DMS114 treated with DMSO at 0.1 percent for 48 hours (cell line): ENCODE data around the gene RGL2.

Experiments used
- DNase-seq: peaks from one replicate; lab custom pipeline; 2025; ENCODE audit not compliant: unreplicated experiment; lab: John Stamatoyannopoulos, UW

Gene RGL2

GRCh38 chr6:33317419-33317668 lies 18.6 kb upstream of the RGL2 start:
- DNase-seq = no peak

GRCh38 chr6:33316603-33317418 lies 18.1 kb upstream of the RGL2 start:
- DNase-seq = no peak

DNA sequence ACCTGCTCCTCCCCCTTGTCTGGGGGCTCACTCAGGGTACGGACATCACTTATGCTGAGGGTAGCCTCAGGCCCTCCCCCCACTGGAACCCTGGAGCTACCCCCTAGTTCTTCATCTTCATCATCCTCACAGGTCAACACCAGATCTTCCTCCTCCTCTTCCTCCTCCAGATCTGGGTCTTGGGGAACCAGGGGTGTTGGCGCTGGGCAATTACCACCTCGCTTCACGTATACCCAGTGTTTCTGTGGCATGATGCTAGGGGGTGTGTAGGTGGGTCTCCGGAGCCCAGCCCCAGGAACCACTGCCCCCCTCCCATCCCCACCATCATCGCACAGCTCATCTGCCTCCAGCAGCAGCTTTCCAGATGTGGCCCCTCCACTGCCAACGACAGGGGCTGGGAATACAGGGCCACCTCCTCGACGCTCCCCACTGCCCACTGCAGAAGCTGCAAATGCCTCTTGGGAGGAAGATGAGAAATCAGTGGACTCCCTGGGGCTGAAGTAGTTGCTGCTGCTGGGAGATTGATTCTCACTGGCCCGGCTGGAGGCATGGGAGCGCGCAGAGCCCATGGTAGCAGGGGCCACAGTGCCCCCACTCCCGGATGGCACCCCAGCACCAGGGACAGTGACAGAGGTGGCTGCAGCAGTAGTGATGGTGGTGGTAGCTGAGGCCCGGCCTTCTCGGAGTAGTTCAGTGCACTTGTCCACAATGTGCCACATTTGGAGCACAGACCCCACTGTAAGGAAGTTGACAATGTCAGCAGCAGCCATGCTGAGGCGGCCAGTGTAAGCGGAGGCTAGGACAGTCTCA lies 17.3 kb upstream of the RGL2 start:
- DNase-seq = no peak

DNA sequence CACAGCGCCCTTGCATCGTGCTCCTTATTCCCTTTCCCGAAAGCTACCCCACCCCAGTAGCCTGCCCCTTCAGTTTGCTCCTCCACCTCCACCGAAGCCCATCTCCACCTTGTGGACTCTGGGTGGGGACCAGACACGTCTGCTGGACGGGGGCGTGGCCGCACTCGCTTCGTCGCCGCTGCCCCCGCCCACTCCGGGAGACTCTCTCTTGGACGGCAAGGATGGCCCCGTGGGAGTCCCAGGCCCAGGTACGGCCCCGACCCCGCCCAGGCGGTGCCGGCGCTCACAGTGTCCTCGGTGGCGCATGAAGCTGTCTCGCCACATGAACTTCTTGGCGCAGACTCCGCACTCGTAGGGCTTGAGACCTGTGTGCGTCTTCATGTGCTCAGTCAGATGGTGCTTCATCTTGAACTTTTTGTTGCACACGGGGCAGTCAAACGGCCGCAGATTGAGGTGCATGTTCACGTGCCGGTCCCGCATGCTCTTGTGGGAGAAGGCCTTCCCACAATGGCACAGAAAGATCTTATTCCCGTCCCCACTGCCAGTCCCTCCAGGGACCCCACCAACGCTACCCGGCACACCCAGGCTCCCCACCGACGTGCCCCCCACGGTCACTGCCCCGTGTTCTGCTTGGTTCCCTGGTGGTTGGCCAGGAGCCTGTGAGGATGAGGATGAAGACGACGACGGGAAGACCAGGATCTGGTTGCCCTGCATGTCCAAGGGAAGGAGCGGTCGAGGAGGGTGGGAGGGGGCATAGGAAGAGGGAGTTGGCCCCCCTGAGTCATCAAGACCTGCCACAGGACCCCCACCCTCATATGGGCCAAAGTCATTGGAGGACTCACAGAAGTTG lies 16.4 kb upstream of the RGL2 start:
- DNase-seq = peak; percentile 43

GRCh38 chr6:33314515-33314942 lies 15.8 kb upstream of the RGL2 start:
- DNase-seq = peak; percentile 43

DNA sequence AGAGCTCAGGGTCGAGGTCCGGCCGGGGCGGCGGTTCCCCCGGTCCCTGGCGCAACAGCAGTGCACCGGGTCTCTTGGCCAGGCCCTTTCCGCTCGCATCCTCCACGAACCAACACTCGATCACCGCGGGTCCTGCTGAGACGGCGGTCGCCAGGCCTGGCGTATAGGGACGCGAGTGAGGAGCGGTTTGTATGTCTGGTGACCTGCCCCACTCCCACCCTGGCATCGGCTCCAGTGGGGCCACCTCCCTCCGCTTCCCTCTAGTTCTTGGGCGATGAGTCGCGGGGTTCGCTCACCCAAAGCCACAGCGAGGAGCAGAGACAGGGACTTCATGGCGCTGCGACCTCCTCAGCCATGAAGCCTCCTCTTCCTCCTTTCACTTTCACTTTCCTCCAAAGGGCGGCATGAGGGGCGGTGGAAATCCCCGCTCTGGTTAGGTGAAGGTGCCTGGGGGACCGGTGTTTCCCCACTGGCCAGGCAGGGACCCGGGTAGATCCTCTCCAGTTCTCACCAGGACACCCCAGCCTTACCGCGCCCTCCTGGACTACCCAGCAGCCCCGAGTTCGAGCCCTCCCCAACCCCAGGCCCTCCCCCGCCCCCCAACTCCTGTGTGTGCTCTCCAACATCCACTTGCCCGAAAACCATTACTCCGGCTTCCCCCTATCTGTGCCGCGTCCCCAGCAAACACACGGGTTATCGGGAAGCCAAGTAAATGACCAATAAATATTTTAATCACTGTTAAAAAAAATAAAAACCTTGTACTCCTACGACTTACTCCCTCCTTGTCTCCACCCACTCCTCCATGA lies 15.2 kb upstream of the RGL2 start, which contains the start of gene TAPBP:
TAPBP (minus strand) TSS at position 370 of the 806 bp plus-strand sequence; CDS start at position 333, 37 bp downstream.
- no peak for DNase-seq

DNA sequence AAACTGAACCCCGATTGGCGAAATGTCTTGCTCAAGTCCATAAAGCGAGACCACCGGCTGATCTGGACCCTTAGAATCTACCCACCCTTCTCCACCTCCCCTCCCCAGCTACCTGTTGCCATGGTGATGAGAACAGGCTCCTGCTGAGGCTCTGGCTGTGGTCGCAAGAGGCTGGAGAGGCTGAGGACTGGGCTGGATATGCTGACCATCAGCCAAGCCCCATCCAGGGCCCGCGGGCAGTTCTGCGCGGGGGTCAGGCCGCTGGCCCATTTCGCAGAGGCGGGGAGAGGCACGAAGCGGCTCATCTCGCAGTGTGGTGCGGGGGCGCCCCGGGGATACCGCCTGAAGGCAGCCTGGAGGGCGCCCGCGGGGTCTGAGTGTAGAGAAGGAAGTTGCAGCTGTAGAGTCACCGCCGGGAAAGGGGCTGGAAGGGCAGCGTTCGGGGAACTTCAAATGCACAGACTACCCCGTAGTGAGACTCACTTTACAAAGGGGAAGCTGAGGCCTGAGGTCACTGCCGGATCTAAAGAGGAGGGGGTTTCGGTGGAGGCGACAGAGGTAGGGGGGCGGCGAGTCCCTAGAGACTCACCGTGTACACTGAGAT lies 14.5 kb upstream of the RGL2 start:
- DNase-seq = no peak

DNA sequence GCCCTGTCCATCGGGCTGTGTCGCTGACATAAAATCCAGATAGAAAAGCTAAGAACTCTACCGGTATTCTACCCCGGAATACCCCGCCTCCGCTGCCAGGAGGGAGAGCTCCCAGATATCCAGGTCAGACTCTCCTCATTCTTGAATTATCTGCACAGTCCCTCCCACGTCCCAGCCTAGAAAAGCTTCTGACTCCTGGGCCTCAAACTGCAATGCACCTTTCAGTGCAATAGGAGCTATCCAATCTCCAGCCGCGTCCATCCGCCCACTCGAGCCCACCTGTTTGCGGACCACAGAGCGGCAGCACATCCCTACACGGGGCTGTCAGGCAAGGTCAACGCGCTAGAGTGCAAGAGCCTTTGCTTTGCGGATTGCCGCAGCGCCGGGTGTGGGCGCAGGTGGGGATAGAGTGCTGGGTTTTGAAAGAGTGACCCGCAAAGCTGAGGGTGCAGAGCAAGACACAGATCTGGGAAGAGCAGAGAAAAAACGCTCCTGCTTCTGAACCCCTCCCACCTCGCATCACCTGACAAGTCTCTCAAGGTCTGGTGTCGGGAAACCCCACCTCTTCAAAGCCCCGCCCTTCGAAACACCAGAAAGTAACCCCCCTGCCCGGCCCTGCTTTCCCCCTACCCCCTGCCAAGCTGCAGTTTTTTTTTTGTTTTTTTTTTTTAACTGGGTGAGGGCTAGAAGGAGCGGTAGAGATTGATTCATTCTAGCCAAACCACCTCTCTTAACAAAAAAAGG lies 13.8 kb upstream of the RGL2 start:
- peak; percentile 78 for DNase-seq

GRCh38 chr6:33306356-33306755 lies 7.6 kb upstream of the RGL2 start:
- DNase-seq = no peak

DNA sequence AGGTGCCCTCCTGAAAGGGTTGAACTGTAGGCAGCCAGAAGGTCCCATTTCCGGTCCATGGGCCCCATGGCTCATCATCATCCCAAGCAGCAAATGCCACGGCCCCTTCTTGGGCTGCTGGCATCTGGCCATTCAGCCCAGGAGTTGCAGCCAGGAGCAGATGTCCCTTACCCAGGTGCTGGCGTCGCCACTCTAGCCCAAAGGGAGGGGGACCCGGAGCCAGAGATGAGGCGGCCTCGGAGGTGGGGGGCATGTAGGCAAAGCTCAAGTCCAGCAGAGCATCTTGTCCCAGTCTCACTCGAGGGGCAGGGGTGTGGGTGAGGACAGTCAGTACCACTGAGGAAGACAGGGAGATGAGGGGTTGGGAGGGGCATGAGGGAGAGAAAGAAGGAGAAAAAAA lies 6.3 kb upstream of the RGL2 start:
- DNase-seq = no peak

GRCh38 chr6:33304216-33304615 lies 5.5 kb upstream of the RGL2 start:
- no peak for DNase-seq

DNA sequence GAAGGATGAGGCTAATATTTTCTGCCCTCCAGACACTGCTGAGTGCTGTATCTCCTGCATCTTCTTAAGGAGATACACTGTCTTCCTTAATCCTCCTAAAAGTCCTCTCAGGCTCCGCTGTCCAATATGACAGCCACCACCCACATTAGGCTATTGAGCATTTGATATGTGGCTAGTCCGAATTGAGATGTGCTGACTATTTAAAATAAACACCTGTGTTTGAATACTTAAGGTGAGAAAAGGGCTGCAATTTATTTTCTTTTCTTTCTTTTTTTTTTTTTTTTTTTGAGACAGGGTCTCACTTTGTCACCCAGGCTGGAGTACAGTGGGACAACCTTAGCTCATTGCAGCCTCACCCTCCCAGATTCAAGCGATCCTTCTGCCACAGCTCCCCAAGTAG lies 3.1 kb upstream of the RGL2 start:
- no peak for DNase-seq

DNA sequence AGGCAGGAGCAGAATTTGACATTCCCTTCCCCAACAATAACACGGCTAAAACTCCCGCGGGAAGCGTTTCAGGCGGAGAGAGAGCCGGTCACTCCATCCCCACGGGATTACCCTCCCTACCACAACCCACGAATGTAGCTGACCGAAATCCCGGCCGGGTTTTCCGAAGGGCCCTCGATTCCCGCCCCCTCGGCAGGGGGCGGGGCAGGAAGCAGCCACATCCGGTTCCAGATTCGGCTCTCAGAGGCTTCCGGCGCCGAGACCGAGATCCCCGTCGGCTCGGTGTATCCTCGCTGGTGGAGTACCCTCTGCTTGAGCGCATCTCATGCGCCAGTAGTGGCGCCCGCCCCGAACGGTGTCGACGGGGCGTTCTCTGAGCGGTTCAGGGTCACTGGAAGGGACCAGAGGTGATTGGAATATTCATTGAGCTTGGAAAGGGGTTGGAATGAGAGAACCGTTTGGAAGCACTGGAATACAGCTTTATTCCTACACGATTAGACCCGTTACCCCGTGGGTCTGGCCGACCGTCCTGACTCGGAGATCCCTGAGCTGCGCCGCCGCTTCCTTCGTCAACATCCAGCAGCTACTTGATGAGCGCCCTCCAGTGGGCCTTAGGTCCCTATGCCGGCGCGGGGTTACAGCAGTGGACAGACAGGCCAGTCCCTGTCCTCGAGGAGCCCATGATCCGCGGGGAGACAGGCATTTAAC lies 649 bp upstream of the RGL2 start:
- DNase-seq = peak; percentile 93

DNA sequence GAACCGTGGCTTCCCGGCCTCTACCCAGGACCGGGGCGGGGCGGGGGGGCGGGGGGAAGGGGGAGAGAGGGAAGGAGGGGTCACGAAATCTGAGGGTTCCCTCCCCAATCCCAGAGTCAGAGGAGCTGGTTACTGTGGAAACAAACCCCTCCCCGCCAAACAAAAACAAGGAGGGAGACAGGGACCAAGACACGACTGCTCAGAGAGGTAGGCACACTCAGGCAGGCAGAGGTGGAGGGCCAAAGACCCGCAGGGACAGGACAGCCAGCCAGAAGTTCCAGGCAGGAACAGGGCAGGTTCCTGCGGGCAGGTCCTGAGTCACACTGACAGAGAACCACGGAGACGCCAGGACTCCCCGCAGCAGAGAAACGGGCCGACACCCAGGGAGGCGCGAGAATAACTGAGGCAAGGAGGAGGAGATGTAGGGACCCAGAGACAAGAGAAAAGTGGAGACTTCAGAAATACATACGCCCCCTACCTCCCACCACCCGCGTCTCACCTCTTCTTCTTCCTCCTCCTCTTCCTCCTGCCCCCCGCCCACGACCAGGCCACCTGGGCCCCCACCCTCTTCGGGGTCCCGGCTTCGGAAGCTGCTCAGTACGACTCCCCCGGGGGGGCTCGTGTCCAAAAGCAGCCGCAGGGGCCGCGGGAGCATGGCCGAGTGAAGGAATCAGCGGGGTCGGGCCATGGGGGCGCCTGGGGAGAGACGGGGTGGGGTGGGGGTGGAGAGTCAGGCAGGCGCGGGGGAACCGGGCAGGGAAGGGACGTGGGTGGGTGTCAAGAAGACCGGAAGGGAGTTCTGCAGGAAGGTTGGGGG lies 578 bp downstream of the RGL2 start:
- peak; percentile 73 for DNase-seq

DNA sequence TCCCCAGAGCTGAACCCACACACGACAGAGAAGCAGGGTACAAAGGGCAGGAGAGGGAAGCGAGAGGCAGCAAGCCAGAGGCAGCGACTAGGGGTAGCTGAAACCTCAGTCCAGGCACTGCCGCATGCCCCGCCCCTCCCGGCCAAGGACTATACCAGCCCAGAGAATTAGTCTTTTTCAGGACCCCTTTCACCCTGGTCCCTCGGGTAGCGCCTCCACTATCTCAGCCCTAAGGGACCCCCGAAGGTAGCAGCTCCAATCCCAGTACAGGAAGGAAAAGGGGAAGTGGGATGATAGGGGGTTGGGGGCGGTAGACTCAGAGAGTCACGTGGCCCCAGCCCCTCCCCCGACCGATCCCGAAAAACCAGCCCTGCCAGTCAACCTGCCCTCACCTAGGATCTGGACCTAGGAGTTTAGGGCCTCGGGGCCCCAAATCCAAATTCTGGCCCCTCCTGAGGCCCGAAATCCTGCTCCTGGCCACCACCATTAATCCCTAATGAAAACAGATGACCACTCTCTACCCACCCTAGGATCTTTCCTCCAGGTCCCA lies 1.3 kb downstream of the RGL2 start:
- no peak for DNase-seq

DNA sequence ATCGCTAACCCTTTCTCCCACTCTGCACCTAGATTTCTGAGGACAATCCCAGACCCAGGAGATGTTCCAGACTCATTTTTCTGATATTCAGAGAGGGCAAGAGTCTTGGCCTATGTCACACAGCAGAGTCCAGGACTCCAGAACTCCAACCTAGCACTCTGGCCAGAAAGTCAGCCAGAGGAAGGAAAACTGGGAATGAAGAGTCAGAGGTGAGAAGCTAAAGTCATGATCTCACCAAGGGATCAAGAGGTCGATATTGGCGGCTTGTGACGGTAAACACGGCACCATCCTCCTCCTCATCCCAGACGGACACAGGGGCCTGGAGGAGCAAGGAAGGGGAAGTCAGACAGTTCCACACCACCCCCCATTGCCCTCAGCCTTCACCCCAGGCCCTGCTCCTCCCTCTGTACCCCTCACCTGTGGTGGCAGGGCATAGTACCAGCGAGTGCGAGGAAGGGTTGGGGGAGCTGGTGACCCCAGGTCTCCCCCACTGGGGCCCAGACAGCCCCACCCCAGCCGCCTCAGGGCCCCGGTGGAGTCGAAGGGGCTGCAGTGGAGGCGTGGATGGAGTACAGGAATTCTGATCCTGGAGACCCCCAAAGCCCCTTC lies 1.8 kb downstream of the RGL2 start:
- DNase-seq = no peak

DNA sequence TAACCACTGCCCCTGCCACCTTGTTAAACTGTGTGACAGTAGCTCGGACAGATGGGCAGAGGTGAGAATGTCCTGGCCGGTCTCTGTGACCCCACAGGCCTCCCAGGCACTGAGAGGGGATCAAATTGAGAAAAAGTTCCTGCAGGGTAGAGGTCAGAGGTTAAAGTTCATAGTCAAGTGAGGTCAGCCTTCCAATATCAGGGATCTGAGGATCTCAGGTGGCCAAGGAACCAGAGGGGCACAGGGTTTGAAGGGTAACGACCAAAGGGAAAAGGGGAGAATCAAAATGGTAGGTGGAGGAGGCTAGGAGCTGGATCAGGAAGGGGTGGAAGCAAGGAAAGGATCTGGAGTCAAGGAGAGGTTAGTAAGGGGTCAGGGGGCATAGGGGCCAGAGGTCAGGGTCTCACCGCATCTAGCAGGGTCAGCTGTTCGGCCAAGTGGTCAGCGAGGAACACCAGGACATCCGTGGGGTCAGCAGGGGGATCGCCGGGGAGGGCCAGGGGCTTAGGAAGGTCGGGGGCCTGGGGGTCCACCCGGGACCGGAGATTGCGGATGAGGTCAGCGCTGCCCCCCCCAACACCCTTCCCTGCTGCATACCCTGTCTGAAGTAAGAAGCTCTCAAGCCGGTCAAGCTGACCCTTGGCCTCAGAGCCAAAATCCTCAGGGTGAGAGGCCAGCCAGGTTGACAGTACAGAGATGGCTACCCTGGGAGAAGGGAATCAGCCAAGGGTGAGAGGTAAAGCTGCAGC lies 2.9 kb downstream of the RGL2 start:
- no peak for DNase-seq
